Measurements from ENCODE around the gene PKD1.

The PKD1 gene

GRCh38 chr16:2095918-2096582 lies 39.6 kb downstream of the PKD1 start:
- Histone ChIP-seq H3K27ac (no peak overlapping the region), H3K4me1 (no peaks in the 10 kb centered on the region), H3K4me3 (no peak overlapping the region), H3K36me3 (peaks cover 91 to 96% (median 94%) of the 10 kb centered on the region in 3 donors), H3K27me3 (no peaks in the 10 kb centered on the region), H3K9me3 (no peaks in the 10 kb centered on the region)
- TF ChIP-seq, protein P1, sequence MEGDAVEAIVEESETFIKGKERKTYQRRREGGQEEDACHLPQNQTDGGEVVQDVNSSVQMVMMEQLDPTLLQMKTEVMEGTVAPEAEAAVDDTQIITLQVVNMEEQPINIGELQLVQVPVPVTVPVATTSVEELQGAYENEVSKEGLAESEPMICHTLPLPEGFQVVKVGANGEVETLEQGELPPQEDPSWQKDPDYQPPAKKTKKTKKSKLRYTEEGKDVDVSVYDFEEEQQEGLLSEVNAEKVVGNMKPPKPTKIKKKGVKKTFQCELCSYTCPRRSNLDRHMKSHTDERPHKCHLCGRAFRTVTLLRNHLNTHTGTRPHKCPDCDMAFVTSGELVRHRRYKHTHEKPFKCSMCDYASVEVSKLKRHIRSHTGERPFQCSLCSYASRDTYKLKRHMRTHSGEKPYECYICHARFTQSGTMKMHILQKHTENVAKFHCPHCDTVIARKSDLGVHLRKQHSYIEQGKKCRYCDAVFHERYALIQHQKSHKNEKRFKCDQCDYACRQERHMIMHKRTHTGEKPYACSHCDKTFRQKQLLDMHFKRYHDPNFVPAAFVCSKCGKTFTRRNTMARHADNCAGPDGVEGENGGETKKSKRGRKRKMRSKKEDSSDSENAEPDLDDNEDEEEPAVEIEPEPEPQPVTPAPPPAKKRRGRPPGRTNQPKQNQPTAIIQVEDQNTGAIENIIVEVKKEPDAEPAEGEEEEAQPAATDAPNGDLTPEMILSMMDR (IDR thresholded peaks at IDR 0.05): no peak
- intact Hi-C loops (cut with DNase I; ENCODE audit: low total_unique reads): no loop called here
- DNase-seq: no peak

DNA sequence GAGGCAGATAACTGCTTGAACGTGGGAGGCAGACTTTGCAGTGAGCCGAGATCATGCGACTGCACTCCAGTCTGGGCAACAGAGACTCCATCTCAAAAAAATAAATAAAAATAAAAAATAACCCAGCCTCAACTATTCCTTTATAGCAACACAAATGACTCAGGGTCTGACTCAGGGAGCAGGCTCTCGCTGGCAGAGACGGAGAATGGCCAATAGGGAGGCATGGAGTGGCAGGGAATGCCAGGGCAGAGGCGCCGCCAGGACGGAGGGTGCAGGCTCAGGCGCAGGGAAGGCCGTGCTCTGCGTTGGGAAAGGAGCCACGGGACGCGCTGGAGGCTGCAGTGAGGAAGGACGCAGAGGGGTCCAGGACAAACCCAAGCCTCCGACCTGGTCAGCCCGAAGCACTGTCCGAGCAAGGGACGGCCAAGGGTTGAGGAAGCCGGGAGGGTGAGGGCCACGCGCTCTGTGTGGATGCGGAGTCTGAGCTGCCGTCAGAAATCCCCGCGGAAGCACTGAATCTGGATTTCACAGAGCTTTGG lies 40.3 kb downstream of the PKD1 start:
- TF ChIP-seq, protein P1 (IDR thresholded peaks at IDR 0.05): no peak
- Histone ChIP-seq H3K4me3 (no peak overlapping the region), H3K36me3 (peaks cover 89 to 96% (median 93%) of the 10 kb centered on the region in 3 donors), H3K4me1 (no peaks in the 10 kb centered on the region), H3K27me3 (no peaks in the 10 kb centered on the region), H3K9me3 (no peaks in the 10 kb centered on the region), H3K27ac (no peak overlapping the region)
- intact Hi-C loops (cut with DNase I; ENCODE audit: low total_unique reads): no loop called here
- no peak for DNase-seq

DNA sequence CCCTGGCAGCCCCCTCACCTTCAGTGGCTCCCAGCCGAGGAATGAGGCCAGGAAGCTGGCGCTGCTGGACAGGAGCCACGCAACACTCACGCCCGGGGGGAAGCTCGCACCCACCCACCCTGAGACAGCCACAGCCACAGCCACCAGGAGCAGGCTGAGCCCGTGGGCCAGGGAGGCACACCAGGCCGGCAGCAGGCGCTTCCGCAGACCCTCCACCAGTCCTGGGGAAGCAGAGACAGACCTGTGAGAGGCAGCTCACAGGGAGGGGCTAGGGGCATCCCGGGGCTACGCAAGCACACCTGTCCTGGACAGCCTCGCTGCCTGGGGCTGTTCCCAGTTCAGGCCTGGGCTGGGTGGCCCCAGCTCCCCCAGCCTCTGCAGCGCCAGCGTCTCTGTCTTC lies 41.9 kb downstream of the PKD1 start:
- intact Hi-C loops (cut with DNase I; ENCODE audit: low total_unique reads): no loop called here
- TF ChIP-seq, protein P1 (IDR thresholded peaks at IDR 0.05): no peak
- Histone ChIP-seq H3K27me3 (no peaks in the 10 kb centered on the region), H3K36me3 (peaks cover 88 to 96% (median 93%) of the 10 kb centered on the region in 3 donors), H3K4me3 (no peak overlapping the region), H3K27ac (no peak overlapping the region), H3K4me1 (no peaks in the 10 kb centered on the region), H3K9me3 (no peaks in the 10 kb centered on the region)
- no peak for DNase-seq

DNA sequence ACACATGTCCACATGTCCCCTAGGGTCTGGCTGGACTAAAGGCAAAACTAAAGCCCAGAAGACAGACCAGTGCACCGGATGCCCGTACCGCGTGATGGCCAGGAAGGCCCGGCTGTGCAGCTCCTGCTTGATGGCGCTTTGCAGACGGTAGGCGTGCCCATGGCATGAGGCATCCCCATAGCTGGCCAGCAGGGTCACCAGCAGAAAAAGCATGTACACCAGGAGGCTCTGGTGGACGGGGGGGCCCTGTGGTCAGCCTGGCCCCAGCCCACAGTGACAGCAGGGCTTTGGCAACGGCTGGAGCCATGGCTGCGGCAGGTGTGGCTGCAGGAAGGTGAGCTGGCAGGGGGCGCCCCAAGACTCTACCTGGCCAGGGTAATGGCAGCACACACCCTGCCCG lies 42.8 kb downstream of the PKD1 start:
- Histone ChIP-seq H3K36me3 (peaks cover 91 to 100% (median 98%) of the 10 kb centered on the region in 3 donors), H3K4me1 (no peaks in the 10 kb centered on the region), H3K4me3 (no peak overlapping the region), H3K9me3 (no peaks in the 10 kb centered on the region), H3K27ac (no peak overlapping the region), H3K27me3 (no peaks in the 10 kb centered on the region)
- intact Hi-C loops (cut with DNase I; ENCODE audit: low total_unique reads): no loop called here
- DNase-seq: no peak
- TF ChIP-seq, protein P1 (IDR thresholded peaks at IDR 0.05): no peak

DNA sequence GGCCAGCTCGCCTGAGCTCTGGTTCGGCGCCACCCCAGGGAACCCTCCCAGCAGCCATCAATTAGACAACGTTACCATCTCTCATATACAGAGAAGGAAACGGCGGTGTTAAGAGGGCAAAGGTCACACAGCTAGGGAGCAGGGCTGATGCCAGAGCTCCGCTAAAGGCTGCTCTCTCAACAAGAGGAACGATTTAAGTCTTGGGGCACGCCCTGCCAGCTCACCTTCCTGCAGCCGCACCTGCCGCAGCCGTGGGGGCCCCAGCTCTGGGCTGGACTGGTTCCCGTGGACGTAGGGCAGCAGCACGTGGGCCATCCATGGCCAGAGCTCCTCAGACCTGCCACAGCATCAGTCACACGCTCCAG lies 43.5 kb downstream of the PKD1 start:
- TF ChIP-seq, protein P1 (IDR thresholded peaks at IDR 0.05): no peak
- no peaks in the 10 kb centered on the region for H3K4me1 ChIP-seq
- H3K36me3 ChIP-seq: peaks cover 85 to 100% (median 98%) of the 10 kb centered on the region in 3 donors
- H3K27me3 ChIP-seq: no peaks in the 10 kb centered on the region
- H3K27ac ChIP-seq: no peak overlapping the region
- H3K4me3 ChIP-seq: no peak overlapping the region
- intact Hi-C loops (cut with DNase I; ENCODE audit: low total_unique reads): no loop called here
- no peaks in the 10 kb centered on the region for H3K9me3 ChIP-seq
- no peak for DNase-seq
